Parathyroid adenoma (tissue), 2 donors: ENCODE results near the gene ZCCHC17.

ENCODE experiments used
- H2AFZ ChIP-seq: fragments of 300-600 bp; sonication (generic); one replicate; pipeline ENCODE4 v1.7.0; 2017; ENCODE audit warnings: antibody characterized with exemption, mild to moderate bottlenecking
- H3K27ac ChIP-seq: fragments of 300-600 bp; sonication (generic); one replicate; pipeline ENCODE4 v1.7.0; 2017
- H3K27me3 ChIP-seq: fragments of 300-600 bp; sonication (generic); one replicate; pipeline ENCODE4 v1.7.0; 2017; ENCODE audit warnings: low read length; ENCODE audit not compliant: control insufficient read depth, insufficient read depth
- H3K36me3 ChIP-seq: fragments of 300-600 bp; sonication (generic); one replicate; pipeline ENCODE4 v1.7.0; 2017; ENCODE audit warnings: low read length; ENCODE audit not compliant: control insufficient read depth, insufficient read depth
- H3K4me1 ChIP-seq: fragments of 300-600 bp; sonication (generic); one replicate; pipeline ENCODE4 v1.7.0; 2017; ENCODE audit warnings: control low read depth
- H3K4me2 ChIP-seq: fragments of 300-600 bp; sonication (generic); one replicate; pipeline ENCODE4 v1.7.0; 2017; ENCODE audit warnings: low read length
- H3K4me3 ChIP-seq: fragments of 300-600 bp; sonication (generic); one replicate; pipeline ENCODE4 v1.7.0; 2017; ENCODE audit warnings: low read depth, low read length
- H3K79me2 ChIP-seq: fragments of 300-600 bp; sonication (generic); one replicate; pipeline ENCODE4 v1.7.0; 2017; ENCODE audit warnings: control low read depth
- H3K9ac ChIP-seq: fragments of 300-600 bp; sonication (generic); one replicate; pipeline ENCODE4 v1.7.0; 2017; ENCODE audit warnings: mild to moderate bottlenecking
- H3K9me3 ChIP-seq: fragments of 300-600 bp; sonication (generic); one replicate; pipeline ENCODE4 v1.7.0; 2017; ENCODE audit warnings: low read length; ENCODE audit not compliant: control insufficient read depth
- CTCF ChIP-seq: fragments of 300-600 bp; sonication (generic); IDR thresholded peaks from one replicate; pipeline ENCODE4 v1.7.0; 2017; ENCODE audit warnings: antibody characterized with exemption, mild to moderate bottlenecking
- donor health status: primary hyperparathyroidism.

Gene ZCCHC17

GRCh38 chr1:31346785-31347184, 50.0 kb downstream of the ZCCHC17 start:
- no peak overlapping the region for H3K4me2 ChIP-seq
- no peaks in the 10 kb centered on the region for H3K27me3 ChIP-seq
- no peaks in the 10 kb centered on the region for H3K9me3 ChIP-seq
- H3K9ac ChIP-seq = no peak overlapping the region
- H3K27ac ChIP-seq = no peak overlapping the region
- no peak overlapping the region for H2AFZ ChIP-seq
- no peaks in the 10 kb centered on the region for H3K79me2 ChIP-seq
- no peak for TF ChIP-seq CTCF
- no peaks in the 10 kb centered on the region for H3K36me3 ChIP-seq
- H3K4me1 ChIP-seq = no peaks in the 10 kb centered on the region
- no peak overlapping the region for H3K4me3 ChIP-seq

GRCh38 chr1:31348449-31348848, 51.6 kb downstream of the ZCCHC17 start:
- no peak overlapping the region for H3K4me2 ChIP-seq
- no peak overlapping the region for H3K4me3 ChIP-seq
- H2AFZ ChIP-seq = no peak overlapping the region
- no peaks in the 10 kb centered on the region for H3K9me3 ChIP-seq
- H3K79me2 ChIP-seq = no peaks in the 10 kb centered on the region
- no peak overlapping the region for H3K9ac ChIP-seq
- H3K27ac ChIP-seq = no peak overlapping the region
- H3K27me3 ChIP-seq = no peaks in the 10 kb centered on the region
- no peaks in the 10 kb centered on the region for H3K36me3 ChIP-seq
- TF ChIP-seq CTCF = no peak
- no peaks in the 10 kb centered on the region for H3K4me1 ChIP-seq

DNA sequence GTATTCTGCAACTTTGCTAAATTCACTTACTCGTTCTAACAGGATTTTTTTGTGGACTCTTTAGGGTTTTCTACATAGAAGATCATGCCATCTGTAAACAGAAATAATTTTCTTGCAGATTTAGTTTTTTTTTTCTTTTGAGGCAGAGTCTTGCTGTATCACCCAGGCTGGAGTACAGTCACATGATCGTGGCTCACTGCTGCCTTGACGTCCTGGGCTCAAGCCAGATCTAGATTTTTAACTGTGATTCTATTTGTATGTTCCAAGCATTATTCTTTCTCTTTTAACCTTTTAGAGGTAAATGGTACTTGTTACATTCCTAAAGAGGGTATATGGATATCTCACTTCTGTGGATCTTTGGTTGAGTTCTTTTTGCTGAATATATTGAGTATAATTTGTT, 57.5 kb downstream of the ZCCHC17 start:
- Histone ChIP-seq H3K27ac (no peak overlapping the region), H3K9ac (no peak overlapping the region), H3K27me3 (no peaks in the 10 kb centered on the region), H3K36me3 (no peaks in the 10 kb centered on the region), H3K4me2 (peak overlapping the region; percentile 49), H3K4me1 (no peaks in the 10 kb centered on the region), H3K4me3 (peak overlapping the region; percentile 2), H3K9me3 (no peaks in the 10 kb centered on the region), H2AFZ (no peak overlapping the region), H3K79me2 (no peaks in the 10 kb centered on the region)
- TF ChIP-seq CTCF = no peak

DNA sequence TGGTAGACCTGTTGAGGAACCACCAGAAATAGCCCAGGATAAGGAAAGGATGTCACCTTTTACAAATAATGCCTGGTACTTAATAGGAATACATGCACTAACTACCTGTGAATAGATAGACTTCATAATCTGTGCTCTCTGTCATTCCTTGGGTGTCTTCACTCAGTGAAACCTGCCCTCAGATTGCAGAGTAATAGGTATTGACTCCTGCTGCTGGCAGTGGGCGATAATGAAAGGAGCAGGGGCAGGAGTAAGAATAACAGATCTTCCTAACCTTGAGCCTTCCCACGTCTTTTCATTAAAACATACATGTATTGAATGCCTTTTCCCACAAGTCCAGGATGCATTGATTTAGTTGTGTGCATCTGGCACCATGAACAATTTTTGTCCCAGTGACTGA, 59.6 kb downstream of the ZCCHC17 start:
- Histone ChIP-seq H3K27me3 (no peaks in the 10 kb centered on the region), H2AFZ (no peak overlapping the region), H3K79me2 (no peaks in the 10 kb centered on the region), H3K4me3 (no peak overlapping the region), H3K9me3 (no peaks in the 10 kb centered on the region), H3K4me2 (no peak overlapping the region), H3K36me3 (no peaks in the 10 kb centered on the region), H3K9ac (no peak overlapping the region), H3K4me1 (no peaks in the 10 kb centered on the region), H3K27ac (no peak overlapping the region)
- TF ChIP-seq CTCF = no peak

GRCh38 chr1:31361607-31362006, 64.8 kb downstream of the ZCCHC17 start:
- no peak overlapping the region for H3K9ac ChIP-seq
- no peak overlapping the region for H3K4me2 ChIP-seq
- no peak for TF ChIP-seq CTCF
- no peaks in the 10 kb centered on the region for H3K79me2 ChIP-seq
- no peak overlapping the region for H3K27ac ChIP-seq
- H3K36me3 ChIP-seq = no peaks in the 10 kb centered on the region
- no peak overlapping the region for H3K4me3 ChIP-seq
- no peaks in the 10 kb centered on the region for H3K4me1 ChIP-seq
- H3K9me3 ChIP-seq = no peaks in the 10 kb centered on the region
- no peak overlapping the region for H2AFZ ChIP-seq
- H3K27me3 ChIP-seq = no peaks in the 10 kb centered on the region
